Colonic mucosa (tissue), 4 donors: ENCODE measurements around the gene ABAT. TPM values are rescaled to one million over a fixed set of nuclear protein-coding genes. Genes with fewer than 3 reads are reported as not detected.

Experiments used
- DNase-seq: peaks from one replicate; pipeline ENCODE4 v3.0.0-alpha.2; 2020
- H3K27ac ChIP-seq: fragments of 200-600 bp; one replicate; pipeline ENCODE4 v1.8.0; 2021
- H3K27me3 ChIP-seq: fragments of 200-600 bp; one replicate; pipeline ENCODE4 v1.8.0; 2021
- H3K36me3 ChIP-seq: fragments of 200-600 bp; one replicate; pipeline ENCODE4 v1.8.0; 2021
- H3K4me1 ChIP-seq: fragments of 200-600 bp; one replicate; pipeline ENCODE4 v1.8.0; 2021; ENCODE audit warnings: mild to moderate bottlenecking
- H3K4me3 ChIP-seq: fragments of 200-600 bp; one replicate; pipeline ENCODE4 v1.8.0; 2021
- H3K9ac ChIP-seq, 2 donors: one replicate each; pipeline ENCODE4 v1.7.0; 2013; ENCODE audit warnings: control low read depth in 2 of 2, low read depth in 2 of 2, low read length in 2 of 2
- H3K9me3 ChIP-seq: fragments of 200-600 bp; one replicate; pipeline ENCODE4 v1.8.0; 2021
- CTCF ChIP-seq: fragments of 200-600 bp; IDR thresholded peaks from one replicate; pipeline ENCODE4 v1.8.0; 2022; ENCODE audit warnings: antibody characterized with exemption, mild to moderate bottlenecking
- intact Hi-C: fragments of 100-400 bp; cut with DNase I; formaldehyde crosslinking; loops from one replicate; pipeline ENCODE4 v1.14.1; 2022
- total RNA-seq, 2 donors: library from RNA; stranded (reverse); fragmentation: NEBNext Ultra II Directional in 1 of 2; extraction: Animal tissue kit (Norgen Biotek cat#: 25700) in 1 of 2; gene quantifications; one replicate each; pipeline ENCODE4 v1.2.1, GENCODE V29; 2021
- donor health status: healthy.
- donor health status: DM: no; HTN: no; CAD: no.
- donor health status: DM: no; HTN: no; CAD: no.

The ABAT gene
- total RNA-seq, 2 donors from 2014 or later = 12.9 to 25.6 TPM

DNA sequence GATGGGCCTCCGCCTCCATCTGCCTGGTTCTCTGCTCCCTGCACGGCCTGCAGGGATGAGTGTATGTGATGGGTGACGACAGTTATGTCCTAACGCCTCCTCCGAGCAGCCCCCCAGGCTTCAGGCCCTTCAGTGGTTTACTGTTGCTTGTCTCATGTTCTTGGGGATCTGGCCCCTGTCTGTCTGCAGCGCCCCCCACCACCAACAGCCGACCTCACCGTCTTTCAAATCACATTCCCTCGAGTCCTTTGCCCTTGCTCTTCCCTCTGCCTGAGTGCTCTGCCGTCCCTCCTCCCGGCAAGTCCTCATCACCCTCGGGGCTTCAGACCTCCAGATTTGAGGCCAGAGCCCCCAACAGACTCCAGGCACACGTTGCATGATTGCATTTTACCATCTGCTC, 34.7 kb upstream of the ABAT start:
- Histone ChIP-seq H3K9me3 (no peaks in the 10 kb centered on the region), H3K27ac (no peak overlapping the region), H3K36me3 (peaks cover 3% of the 10 kb centered on the region), H3K27me3 (no peaks in the 10 kb centered on the region), H3K4me1 (no peaks in the 10 kb centered on the region), H3K9ac (no peak overlapping the region), H3K4me3 (no peak overlapping the region)
- TF ChIP-seq CTCF = no peak
- intact Hi-C loops = no loop called here
- no peak for DNase-seq

GRCh38 chr16:8641671-8642070, 32.7 kb upstream of the ABAT start:
- Histone ChIP-seq H3K36me3 (peaks cover 3% of the 10 kb centered on the region), H3K9ac (no peak overlapping the region), H3K9me3 (no peaks in the 10 kb centered on the region), H3K4me1 (no peaks in the 10 kb centered on the region), H3K27me3 (no peaks in the 10 kb centered on the region), H3K27ac (no peak overlapping the region), H3K4me3 (no peak overlapping the region)
- TF ChIP-seq CTCF = no peak
- no peak for DNase-seq
- intact Hi-C loops = no loop called here

GRCh38 chr16:8642146-8642545, 32.3 kb upstream of the ABAT start:
- TF ChIP-seq CTCF = no peak
- no peak overlapping the region for H3K27ac ChIP-seq
- intact Hi-C loops = no loop called here
- no peaks in the 10 kb centered on the region for H3K9me3 ChIP-seq
- no peaks in the 10 kb centered on the region for H3K27me3 ChIP-seq
- H3K36me3 ChIP-seq = peaks cover 3% of the 10 kb centered on the region
- no peak for DNase-seq
- no peaks in the 10 kb centered on the region for H3K4me1 ChIP-seq
- H3K9ac ChIP-seq = no peak overlapping the region
- no peak overlapping the region for H3K4me3 ChIP-seq

- TF ChIP-seq CTCF = no peak
- DNase-seq = no peak
Observed at GRCh38 chr16:8644211-8645140, 29.9 kb upstream of the ABAT start.

DNA sequence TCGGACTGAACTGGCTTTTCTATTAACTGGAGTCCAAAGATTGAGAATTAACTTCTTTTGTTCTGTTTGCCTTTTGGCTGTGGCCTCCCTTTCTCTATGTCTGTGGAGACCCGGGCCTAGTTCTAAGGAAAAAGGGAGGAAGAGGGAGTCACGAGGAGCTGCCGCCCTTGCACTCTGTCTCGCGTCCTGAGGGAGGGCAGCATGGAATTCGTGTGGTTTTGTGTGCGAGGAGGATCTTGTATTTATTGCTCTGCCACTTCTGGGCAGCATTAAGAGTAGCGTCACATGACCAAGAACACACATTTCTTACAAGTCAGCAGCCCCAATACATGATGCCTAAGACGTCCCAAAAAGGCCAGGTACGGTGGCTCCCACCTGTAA, 29.3 kb upstream of the ABAT start:
- intact Hi-C loops = no loop called here
- no peaks in the 10 kb centered on the region for H3K4me1 ChIP-seq
- H3K4me3 ChIP-seq = no peak overlapping the region
- no peak for DNase-seq
- H3K9me3 ChIP-seq = no peaks in the 10 kb centered on the region
- no peak overlapping the region for H3K9ac ChIP-seq
- TF ChIP-seq CTCF = no peak
- peaks cover 3% of the 10 kb centered on the region for H3K36me3 ChIP-seq
- H3K27me3 ChIP-seq = no peaks in the 10 kb centered on the region
- H3K27ac ChIP-seq = no peak overlapping the region

More at GRCh38 chr16:8644211-8645140, 29.9 kb upstream of the ABAT start:
- intact Hi-C loops = no loop called here
- Histone ChIP-seq H3K4me1 (no peaks in the 10 kb centered on the region), H3K9me3 (no peaks in the 10 kb centered on the region), H3K27me3 (no peaks in the 10 kb centered on the region), H3K4me3 (no peak overlapping the region), H3K27ac (peak overlapping the region; percentile 22), H3K9ac (no peak overlapping the region), H3K36me3 (peaks cover 3% of the 10 kb centered on the region)
